ENCODE measurements around the gene LUM. TPM values are rescaled to one million over a fixed set of nuclear protein-coding genes. Genes with fewer than 3 reads are reported as not detected.

Gene LUM
- total RNA-seq, 3 donors from 2014 or later, result 22.1 to 83.2 (median 68.5) TPM

DNA sequence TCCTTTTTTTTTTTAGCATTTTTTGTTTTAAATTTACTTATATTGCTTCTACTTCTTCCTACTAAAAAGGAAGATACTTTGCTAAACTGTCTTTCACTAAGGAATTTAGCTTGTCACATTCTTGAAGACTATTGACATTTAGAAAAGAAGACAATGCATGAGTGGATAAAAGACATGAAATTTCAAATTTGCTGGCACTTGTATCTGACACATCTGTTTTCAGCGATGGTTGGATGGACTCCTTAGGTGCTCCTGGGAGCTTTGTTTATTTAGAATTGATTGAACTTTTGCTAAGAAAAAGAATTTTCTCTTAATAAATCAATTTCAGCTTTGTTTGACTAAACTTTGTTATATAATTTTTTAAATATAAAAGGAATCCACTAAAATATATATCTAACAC is 50.2 kb downstream of the LUM start:
- no peaks in the 10 kb centered on the region for H3K4me1 ChIP-seq (ENCODE audit: low read depth)
- no peaks in the 10 kb centered on the region for H3K9me3 ChIP-seq
- ATAC-seq (no peak), DNase-seq (no peak)
- intact Hi-C loops (cut with DNase I, micrococcal nuclease), result no loop called here
- H3K4me3 ChIP-seq, result no peak overlapping the region
- TF ChIP-seq, protein P1, sequence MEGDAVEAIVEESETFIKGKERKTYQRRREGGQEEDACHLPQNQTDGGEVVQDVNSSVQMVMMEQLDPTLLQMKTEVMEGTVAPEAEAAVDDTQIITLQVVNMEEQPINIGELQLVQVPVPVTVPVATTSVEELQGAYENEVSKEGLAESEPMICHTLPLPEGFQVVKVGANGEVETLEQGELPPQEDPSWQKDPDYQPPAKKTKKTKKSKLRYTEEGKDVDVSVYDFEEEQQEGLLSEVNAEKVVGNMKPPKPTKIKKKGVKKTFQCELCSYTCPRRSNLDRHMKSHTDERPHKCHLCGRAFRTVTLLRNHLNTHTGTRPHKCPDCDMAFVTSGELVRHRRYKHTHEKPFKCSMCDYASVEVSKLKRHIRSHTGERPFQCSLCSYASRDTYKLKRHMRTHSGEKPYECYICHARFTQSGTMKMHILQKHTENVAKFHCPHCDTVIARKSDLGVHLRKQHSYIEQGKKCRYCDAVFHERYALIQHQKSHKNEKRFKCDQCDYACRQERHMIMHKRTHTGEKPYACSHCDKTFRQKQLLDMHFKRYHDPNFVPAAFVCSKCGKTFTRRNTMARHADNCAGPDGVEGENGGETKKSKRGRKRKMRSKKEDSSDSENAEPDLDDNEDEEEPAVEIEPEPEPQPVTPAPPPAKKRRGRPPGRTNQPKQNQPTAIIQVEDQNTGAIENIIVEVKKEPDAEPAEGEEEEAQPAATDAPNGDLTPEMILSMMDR (IDR thresholded peaks at IDR 0.05), result no peak
- H3K36me3 ChIP-seq (ENCODE audit: low read depth), result no peaks in the 10 kb centered on the region

DNA sequence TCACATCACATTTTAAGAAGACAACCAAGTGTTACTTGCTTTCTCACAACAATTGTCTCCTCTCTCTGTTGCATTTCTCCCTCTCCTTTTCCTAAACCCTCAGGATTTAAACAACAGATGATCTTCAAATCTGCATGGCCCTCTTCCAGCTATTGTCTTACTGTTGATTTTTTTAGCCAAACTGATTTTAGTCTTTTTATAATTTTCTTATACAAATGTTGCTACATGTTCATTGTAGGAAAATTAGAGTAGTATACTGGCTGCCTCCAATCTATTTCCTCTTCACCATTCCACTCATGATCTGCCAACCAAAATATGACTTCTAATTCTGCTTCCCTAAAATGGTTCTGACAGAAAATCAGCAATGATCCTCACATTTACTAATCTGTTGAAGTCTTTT is 52.1 kb downstream of the LUM start:
- no peaks in the 10 kb centered on the region for H3K9me3 ChIP-seq
- H3K36me3 ChIP-seq (ENCODE audit: low read depth), result no peaks in the 10 kb centered on the region
- TF ChIP-seq, protein P1 (IDR thresholded peaks at IDR 0.05), result no peak
- DNase-seq (no peak), ATAC-seq (no peak)
- no peaks in the 10 kb centered on the region for H3K4me1 ChIP-seq (ENCODE audit: low read depth)
- intact Hi-C loops (cut with DNase I, micrococcal nuclease), result no loop called here
- H3K4me3 ChIP-seq, result no peak overlapping the region

DNA sequence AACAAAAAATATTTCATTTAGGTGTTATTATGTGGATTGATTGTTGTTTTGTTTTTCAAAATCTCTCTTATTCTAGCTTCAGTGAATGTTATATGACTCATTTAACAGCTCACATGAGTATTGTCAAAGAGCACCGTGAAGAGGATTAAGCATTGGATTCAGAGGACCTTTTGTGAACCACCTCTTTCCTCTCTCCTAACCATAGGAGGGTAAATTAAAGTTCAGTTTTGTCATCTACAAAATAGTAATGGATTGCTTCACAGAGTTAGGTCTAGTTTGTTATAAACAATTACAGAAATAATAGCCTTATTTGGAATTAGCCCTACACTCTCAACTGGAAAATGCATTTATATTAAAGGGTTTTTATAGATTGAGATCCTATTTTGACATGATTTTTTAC is 52.5 kb downstream of the LUM start:
- intact Hi-C loops (cut with DNase I, micrococcal nuclease), result no loop called here
- no peaks in the 10 kb centered on the region for H3K4me1 ChIP-seq (ENCODE audit: low read depth)
- ATAC-seq, result no peak
- H3K9me3 ChIP-seq, result no peaks in the 10 kb centered on the region
- TF ChIP-seq, protein P1 (IDR thresholded peaks at IDR 0.05), result no peak
- no peak overlapping the region for H3K4me3 ChIP-seq
- DNase-seq, result no peak
- H3K36me3 ChIP-seq (ENCODE audit: low read depth), result no peaks in the 10 kb centered on the region

DNA sequence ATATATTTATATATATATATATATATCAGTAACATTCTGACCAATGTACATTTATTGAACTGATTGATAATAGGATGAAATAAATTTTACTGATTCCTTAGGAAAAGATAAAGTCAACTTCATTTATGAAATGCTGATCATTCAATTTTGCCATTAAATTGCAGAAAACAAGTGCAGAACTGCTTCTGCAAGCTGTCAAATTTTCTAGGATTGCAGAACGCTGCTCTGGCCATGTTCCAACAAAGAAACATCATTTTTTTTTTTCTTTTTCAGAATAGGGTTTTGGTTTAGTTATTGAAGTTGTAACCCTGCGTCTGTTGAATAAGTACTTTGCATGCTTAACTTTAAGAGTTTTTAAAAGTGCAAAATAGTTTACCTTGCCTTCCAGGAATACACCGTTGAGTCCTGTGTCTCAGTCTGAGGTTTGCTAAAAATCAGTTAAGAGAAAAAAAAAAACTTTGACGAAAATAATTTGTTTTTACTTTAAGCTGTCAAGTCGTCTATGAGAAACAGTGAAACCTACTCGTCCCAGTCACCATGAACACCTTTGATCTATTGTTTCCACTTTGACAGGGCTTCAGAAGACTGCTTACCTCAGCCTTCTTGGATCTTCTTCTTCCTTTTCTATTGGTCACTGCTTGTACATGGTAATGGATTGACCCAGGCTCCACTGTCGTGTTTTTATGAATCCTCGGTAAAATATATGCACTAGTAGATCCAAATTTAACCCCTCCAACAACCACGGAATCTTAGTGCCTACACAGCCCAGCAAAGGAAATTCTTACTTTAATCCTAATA is 53.7 kb downstream of the LUM start, which contains the start of gene KERA:
KERA (minus strand) TSS at position 657 of the 798 bp plus-strand sequence. CDS start 1,743 bp downstream, outside the sequence.
- Histone ChIP-seq H3K4me1 (ENCODE audit: low read depth) (no peaks in the 10 kb centered on the region), H3K9me3 (no peaks in the 10 kb centered on the region), H3K36me3 (ENCODE audit: low read depth) (no peaks in the 10 kb centered on the region), H3K4me3 (no peak within 1 kb of the TSS)
- ATAC-seq (no peak), DNase-seq (no peak)
- intact Hi-C loops (cut with DNase I, micrococcal nuclease), result no loop called here
- TF ChIP-seq, protein P1 (IDR thresholded peaks at IDR 0.05), result no peak

DNA sequence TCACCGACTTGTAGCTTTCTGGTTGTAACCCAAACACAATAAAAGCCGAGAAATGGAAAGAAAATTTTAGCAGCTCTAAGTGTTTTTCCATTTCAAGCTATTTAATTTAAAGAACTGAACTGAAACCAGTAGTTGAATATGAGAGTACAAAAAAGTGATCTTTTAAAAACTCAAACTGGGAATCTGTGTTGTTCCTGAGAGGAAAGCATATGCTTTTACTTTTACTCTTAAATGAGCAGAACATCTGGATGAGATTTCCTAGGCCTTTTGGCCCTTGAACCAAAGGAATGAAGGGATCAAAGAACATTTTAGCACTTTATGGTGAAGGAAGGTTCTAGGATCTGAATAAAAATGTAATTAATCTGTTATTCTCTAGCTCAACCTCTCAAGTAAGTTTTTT is 54.8 kb downstream of the LUM start:
- DNase-seq, result no peak
- H3K36me3 ChIP-seq (ENCODE audit: low read depth), result no peaks in the 10 kb centered on the region
- intact Hi-C loops (cut with DNase I, micrococcal nuclease), result no loop called here
- no peak for ATAC-seq
- no peaks in the 10 kb centered on the region for H3K4me1 ChIP-seq (ENCODE audit: low read depth)
- H3K9me3 ChIP-seq, result no peaks in the 10 kb centered on the region
- TF ChIP-seq, protein P1 (IDR thresholded peaks at IDR 0.05), result no peak
- no peak overlapping the region for H3K4me3 ChIP-seq
